ENCODE measurements around the gene ARMC2.
"Not testable (repeated sequence)": the region's sequence is repeated elsewhere in the genome, so short reads cannot be mapped to it uniquely, and the experiment has no call there.

The ARMC2 gene

DNA sequence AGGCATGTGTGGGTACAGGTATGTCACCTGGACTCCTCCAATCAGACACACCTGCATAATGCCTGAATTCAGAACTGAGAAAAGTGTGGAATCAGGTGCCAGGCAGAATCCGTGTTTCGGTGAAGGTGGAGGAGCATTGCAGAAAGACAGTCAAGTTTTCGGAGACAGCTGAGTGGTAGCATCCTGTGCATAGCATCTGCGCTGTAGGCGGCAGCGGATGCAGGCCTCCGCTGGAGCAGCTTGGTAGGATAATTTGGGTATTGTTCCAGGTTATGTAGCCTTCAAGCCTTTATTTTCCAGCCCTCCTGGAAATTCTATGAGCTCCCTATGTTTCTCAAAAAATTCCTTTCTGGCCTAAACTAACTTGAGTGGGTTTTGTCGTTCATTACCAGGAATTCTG is 15.5 kb upstream of the ARMC2 start:
- DNase-seq (ENCODE audit: low read depth), result no peak

DNA sequence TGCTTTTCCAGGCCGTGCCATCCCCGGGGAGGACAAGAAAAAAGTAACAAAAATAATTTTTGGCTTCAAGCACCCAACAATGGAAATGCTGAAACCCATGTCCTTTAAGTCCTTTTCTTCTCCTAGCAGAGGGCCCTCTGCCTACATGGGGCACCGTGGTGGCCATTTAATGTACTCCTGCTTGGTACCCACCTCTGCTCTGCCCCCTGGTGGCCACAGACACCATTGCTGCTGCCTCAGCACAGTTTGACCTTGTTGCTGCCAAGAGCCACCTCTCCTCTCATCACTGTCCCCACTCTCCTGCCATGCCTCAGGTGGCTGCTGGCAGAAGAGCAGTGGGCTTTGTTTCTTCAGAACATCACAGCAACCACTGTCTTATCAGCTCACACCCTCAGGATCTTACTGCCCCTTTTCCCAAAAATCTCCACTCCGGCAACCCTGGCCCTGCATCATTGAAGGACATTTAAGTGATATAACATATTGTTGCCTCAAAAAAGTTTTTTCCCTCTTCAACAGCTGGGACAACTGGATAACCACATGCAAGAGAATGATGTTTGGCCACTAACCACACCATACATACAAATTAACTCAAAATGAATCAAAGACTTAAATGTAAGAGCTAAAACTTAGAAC is 12.9 kb upstream of the ARMC2 start:
- peak; percentile 43 for DNase-seq (ENCODE audit: low read depth)

DNA sequence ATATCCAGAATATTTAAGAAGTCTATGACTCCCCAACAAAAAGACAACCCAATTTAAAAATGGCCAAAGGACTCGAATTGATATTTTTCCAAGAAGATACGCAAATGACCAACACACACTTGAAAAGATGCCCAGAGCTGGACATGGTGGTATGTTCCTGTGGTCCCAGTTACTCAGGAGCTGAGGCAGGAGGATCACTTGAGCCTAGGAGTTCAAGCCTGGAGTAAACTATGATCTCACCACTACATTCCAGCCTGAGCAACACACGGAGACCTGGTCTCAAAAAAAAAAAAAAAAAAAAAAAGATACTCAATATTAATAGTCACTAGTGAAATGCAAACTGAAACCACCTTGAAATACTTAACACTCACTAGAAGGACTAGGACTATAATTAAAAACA is 12.2 kb upstream of the ARMC2 start:
- no peak for DNase-seq (ENCODE audit: low read depth)

DNA sequence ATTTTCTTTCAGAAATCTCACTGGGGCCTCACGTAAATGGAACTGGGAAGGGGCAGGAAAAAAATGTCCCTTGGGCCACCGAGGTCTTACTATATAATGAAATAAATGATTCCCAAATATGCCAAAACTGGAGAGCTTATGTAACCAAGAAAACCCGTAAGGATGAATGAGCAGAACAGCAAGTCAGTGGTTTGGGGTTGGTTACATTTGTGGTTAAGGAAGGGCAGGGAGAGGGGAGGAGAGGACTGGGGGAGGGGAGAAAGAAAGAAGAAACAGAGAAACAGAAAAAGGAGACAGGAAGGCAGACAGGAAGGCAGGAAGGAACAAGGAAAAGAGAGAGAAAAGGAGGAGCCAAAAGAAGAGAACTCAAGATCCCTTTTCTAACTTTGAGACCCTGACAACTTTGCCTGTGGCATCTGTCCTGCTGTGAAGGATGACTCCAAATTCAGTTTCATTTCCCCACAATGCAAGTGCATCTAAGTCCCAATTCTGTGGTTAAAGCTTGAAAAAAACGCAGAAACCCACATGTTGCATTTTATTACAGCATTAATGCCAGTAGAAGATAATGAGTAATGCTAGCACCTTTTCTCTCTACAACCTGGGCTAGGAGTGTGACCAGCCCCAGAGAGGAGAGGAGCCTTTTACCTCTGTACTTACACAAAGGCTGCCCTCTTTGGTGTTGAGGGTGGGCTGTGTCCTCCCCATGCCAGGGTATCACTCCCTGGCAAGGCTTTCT is 10.8 kb upstream of the ARMC2 start:
- DNase-seq (ENCODE audit: low read depth), result no peak

DNA sequence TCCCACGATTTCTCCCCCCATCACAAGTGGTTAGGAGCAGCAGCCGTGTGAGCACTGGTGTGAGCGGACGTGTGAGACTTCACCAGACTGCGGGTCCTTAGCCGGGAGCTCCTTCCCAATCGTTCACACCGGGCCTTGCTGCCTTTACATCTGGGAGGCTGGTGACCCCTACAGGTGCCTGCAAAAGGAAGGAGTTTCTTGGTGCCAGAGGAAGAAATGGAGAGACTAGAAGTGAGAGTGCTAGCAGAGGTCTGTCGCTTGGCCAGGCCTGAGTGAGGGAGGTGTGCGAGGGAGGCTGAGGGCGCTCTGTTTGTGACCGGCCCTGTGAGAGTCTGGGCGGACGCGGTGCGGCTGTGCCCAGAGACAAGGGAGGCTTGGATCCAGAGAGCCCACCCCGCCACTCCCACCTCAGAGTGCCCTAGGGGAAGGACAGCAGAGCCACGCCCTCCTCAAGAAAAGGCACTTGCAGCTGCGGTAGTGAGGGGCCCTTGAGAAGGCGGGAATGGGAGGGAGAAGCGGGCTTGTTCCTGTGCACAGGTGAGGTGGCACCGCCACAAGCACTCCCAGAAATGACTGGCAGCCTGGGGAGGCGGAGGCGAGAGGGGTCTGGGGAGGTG is 10.0 kb upstream of the ARMC2 start:
- DNase-seq (ENCODE audit: low read depth), result no peak

DNA sequence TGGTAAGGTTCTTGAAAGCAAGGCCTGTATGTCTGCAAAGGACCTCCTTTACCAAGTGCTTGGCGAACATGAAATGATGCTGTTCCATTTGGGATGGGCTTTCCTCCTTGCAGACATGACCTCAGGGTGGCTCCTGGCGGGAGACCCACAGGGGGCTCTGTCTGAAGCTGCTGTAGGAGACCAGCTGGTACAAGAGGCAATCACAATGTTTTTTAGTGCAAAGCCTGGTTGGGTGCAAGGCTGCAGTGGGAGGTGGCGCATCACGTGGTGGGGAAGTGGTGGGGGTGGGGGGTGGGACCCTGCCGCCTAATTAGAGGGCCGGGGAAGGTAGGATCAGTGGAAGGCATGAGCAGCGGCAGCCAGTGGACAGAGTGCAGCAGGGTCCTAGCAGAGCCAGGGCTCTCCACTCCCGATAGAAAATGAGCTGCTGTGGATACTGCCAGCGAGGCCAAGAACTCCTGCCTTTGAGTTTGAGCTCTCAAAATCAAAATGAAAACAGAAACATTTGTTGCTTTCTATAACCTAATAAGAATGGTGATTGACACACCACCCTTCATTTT is 9.1 kb upstream of the ARMC2 start:
- DNase-seq (ENCODE audit: low read depth), result no peak

DNA sequence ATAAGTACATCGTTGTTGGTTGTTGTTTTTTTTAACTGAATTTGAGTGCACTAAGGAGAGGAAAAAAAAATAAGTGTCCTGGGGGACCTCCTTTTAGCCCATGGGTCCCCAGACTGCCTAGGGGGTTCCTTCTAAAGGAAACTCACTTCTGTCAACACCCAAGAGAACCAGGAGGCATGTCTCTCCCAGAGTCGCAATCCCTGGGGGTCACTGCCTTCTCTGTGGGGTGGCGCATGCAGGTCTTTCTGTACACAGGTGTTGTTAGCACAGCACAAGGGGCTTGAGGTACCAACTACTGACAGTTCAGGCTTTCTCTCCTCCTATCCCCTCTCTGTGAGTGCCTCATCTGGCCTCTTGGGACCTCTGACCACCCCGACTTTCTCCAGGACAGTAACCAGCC is 7.3 kb upstream of the ARMC2 start:
- no peak for DNase-seq (ENCODE audit: low read depth)

DNA sequence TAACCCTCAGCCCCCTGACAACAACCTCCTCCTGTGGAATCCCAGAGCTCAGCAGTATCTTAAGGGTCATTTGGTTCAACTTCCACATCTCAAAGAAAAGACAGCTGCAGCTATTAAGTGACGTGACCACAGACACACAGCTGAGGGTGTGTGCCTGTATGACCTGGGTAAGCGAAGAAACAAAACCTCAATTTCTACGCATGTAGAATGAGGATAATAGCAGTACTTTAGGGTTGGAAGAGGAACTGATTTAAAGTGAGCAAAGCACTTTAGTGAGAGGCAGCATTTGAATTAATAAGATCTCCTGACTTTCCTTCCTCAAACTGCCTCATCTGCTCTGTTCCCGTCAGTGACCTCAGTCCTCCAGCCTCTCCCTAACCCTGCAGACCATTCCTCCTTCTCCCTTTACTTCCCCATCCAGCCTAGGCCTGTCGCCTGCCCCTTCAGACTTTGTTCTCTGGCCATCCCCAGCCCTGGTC is 6.8 kb upstream of the ARMC2 start:
- DNase-seq (ENCODE audit: low read depth), result no peak

DNA sequence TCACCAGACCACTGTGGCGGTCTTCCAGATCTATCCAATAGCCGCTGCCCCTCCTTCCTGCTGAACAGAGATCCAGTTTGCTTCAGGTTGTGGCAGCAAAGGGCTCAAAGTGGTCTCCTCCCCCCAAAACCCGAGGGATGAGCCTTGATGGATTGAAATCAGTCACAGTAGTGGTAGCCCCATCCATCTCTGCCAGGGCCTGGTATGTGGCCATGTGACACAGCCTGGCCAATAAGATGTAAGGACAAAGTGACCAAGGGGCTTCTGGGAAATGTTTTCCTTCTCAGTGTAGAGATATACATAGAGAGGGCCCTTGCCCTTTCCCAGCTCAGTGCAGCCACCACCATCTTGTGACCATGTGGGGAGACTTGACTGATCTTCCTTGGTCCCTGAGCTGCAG is 4.1 kb upstream of the ARMC2 start:
- no peak for DNase-seq (ENCODE audit: low read depth)

DNA sequence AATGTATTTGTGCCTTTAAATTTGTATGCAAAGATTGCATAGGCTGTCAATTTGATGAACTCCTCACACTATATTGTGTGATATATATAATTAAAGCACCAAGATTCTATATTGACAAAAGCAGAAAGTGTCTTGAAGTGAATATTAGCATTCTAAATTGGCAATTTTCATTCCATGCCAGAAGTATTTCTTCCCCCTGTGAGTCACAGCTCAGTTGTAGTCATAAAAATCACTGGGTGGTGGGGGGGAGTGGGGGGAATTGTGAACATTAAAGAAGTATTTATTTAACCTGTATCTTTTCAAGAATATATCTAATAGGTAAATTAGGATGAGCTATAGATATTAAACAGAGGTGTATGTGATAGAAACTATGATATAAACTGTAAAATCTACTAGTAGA is 3.1 kb upstream of the ARMC2 start:
- DNase-seq (ENCODE audit: low read depth), result no peak

DNA sequence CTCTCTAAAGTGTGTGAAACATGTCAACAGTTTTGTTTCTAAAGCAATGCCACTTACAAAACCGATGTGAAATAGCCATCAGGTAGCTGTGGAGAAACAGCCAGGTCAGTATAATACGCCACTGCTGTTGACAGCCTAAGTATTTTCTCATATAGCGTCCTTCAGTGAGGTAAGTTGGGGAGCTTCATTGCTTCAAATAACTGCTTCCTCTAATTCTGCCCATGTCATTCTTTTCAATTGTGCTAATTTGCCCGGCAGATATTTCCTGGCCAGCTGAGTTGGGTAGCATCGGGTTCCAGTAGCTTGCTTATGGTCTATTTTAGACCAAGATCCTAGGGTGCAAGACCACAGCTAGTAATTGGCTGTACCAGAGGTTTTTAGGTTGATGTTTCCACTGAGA is 2.1 kb upstream of the ARMC2 start:
- no peak for DNase-seq (ENCODE audit: low read depth)

DNA sequence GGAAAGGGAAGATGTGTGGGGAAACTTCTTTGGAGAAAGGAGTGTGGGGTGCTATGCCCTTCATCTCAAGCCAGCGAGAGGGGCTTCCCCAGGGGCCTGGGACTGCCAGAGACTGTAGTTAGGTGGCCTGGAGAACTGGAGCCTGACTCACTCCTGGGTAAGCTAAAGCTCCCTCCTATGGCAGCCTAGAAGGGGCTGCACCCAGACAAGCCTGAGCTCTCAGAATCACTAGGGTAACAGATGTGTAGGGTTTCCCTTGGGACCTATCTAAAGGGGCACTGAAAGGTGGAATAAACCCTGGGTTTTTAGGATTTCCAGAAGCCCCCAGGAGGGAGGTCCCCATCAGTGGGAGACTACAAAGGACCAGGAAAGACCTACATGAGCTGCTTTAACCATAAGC is 1.6 kb upstream of the ARMC2 start:
- no peak for DNase-seq (ENCODE audit: low read depth)

DNA sequence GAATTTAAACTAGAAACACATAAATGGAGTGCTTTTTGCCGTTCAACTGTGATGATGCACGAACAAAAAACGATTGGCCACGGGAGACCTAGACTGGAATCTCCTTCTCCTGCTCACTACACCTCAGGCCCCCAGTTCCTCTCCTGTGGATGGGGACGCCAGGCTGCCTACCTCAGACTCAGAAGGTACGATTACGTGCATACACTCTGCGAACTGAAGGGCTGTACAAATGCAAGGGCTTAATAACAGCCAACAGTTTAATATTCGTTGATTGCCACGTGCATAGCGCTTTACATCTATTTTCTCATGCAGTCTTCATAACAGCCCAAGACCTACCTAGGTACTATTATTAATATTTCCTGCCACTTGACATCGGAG is 495 bp upstream of the ARMC2 start:
- DNase-seq (ENCODE audit: low read depth), result no peak

DNA sequence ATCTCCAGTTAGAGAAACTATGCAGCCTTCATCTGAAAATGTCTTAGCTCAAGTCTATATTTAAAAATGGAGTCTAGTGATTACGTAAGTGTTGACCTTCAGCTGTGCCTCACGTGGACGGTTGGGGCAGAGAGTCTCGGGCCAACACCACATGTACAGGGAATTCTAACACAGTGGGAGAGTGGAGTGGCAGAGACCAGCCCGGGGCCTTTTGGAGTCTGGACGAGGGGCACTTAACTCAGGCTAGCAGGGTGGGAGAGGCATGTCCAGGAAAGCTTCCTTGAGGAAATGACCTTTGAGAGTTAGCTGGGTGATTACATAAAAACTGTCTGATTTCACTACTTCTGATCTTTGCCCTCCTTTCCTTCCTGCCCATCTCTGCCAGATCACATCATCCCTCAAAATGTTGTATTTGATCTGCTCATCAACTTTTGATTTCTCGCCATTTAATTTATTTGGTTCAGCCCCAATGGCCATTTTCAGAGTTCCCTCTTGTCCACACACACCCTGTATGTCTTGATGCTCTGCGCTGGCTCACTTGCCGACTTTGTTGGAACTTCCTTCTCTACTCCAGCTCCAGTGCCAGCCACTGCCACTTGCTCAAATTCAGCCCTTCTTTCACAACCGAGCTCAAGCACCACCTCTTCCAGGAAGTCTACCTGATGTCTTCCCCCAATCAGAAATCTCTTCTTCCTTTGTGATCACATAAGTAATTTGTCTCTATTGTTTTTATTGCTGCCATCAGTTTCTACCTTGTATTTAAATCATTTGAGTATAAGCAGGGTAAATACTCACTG is 2.6 kb downstream of the ARMC2 start:
- DNase-seq (ENCODE audit: low read depth), result no peak

DNA sequence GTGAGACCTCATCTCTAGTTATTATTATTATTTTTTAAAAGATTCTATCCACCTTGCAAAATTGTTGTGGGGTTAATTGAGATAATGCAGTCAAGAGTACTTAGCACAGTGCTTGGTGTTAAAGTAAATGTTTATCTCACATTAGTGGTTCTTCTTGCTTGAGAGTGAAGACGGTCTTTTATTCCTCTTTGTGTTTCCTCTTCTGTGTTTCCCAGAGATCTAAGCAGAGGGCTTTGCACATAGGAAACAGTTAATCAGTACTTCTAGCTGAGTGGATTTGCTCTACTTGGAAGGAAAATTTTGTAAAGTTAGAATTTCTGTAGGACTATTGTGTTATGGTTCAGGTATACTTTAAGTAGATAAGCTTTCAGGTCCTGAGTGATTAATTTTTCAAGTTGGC is 3.5 kb downstream of the ARMC2 start:
- DNase-seq (ENCODE audit: low read depth), result no peak

DNA sequence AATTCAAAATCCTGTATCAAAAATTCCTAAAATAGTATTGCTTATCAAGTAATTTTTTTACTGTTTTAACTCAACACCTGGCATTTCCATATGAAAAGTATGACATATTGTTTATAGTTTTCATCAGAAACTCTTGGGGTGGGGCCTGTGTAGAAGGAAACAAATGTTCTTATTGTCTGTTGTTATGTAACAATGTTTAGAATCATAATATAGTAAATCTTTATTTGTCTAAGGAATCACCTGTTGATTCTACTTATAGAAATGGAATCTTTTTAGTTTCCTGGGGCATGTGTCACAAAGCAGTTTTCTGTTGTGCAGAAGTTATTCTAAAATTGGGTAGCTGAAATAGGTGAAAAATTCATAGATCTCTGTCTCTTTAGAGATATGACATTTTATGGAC is 4.9 kb downstream of the ARMC2 start:
- DNase-seq (ENCODE audit: low read depth), result no peak

DNA sequence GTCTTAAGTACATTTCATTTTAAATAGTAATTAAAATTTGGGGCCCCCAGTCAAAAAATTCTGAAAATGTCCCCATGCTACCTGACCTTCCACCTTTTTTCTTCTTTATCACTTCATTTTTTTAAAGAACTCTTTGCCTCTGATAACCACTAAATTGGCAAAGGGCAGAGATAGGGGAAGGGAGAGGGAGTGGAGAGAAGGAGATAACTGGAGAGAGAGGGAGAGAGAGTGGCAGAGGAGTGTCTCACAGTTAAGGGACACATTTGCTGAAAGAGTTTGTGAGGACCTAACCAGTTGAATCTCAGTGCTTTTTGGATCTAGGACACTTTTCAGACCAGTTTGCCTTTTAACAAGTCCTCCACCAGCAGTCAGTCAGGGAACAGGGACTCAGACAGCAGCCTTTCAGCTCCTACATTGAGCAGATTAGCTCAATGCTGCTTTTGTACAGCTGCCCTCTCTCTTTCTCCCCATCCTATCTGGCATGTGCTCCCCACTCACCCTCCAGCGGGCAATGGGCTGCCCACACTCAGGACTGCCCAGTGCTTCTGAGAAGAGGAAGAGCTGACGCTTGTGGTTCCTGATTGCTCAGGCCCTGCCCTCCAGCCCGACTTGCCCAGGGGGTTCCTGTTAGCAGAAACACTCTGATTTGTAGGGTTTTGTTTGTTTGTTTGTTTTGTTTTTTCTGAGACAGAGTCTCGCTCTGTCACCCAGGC is 14.4 kb downstream of the ARMC2 start:
- DNase-seq (ENCODE audit: low read depth), result no peak

DNA sequence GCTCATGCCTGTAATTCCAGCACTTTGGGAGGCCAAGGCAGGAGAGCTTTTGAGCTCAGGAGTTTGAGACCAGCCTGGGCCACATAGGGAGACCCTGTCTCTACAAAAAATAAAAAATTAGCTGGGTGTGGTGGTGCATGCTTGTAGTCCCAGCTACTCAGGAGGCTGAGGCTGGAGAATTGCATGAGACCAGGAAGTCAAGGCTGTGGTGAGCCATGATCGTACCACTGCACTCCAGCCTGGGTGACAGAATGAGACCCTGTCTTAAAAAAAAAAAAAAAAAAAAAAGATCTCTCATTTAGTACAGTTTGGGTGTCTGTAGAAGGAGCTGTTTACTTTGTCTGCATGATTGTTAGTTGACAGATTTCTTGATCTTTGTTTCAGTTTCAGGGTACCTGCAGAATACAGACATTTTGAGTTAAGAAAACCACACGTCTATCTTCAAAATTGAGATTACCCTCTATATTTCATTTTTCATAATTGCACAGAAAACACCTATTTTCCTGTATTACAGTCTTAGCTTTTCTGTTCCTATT is 17.6 kb downstream of the ARMC2 start:
- not testable (repeated sequence) for DNase-seq (ENCODE audit: low read depth)

DNA sequence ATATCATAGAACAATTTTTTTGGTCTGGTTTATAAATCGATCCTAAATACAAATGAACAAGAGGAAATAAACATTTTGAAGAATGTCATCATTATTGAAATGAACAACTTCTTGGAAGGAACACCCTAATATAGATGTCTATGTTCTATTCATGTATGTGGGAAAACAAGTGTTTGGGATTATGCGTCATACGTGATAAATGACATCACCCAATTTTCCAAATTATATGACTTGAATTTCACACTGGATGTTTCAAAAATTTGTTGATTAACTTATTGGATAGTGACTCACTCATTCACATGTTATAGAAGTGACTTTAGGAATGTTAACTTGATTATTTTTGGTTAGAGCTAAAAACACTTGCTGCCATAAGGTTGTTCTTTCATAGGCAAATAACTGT is 18.6 kb downstream of the ARMC2 start:
- no peak for DNase-seq (ENCODE audit: low read depth)

DNA sequence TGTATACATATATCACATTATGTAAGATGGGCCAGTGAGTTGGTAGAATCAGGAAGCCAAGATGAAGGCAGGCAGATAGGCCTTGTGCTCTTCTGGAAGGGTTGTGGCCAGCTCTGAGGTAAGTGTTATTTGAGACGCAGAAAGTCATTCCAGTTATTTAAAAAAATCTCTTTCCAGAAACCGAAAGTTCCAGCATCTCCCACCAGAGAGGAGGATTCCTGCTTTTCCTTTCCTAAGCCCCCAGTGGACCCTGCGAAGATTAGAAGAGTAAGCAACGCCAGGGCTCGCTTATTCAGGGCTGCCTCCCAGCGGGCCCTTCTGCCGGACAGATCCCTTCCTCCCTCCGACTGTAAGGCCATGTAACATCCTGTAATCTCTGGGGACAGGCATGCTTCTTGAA is 20.4 kb downstream of the ARMC2 start:
- DNase-seq (ENCODE audit: low read depth), result no peak

DNA sequence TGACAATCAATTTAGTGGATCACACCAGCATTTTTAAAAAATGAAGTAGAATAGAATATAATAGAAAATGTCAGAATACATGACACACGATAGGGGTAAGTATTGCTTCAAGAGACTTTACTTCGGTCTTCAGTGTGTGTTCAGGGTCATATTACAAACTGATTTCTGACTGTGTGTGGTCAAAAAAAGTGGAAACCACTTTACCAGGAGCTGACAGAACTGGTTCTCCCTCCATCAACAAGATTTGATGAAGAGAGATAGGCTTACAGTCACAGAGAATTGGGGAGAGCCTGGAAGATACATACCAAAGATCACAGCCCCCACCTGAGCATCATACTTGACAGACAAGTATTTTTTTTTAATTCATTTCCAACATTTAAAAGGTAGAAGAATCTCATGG is 21.7 kb downstream of the ARMC2 start:
- DNase-seq (ENCODE audit: low read depth), result no peak

DNA sequence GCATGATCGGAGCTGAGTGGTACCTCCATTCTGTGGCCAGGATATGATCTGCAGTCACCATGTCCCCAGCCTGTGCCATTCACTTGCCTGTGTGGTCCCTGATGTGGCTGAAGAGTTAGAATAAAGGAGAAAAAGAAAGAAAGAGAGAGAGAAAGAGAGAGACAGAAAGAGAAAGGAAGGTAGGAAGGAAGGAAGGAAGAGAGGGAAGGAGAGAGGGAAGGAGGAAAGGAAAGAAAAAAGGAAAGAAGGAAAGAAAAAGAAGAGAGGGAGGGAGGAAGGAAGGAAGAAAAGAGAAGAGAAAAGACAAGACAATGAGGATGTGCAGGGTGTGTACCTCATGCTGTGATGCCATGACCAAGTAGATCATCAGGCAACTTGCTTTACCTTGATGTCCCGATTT is 22.1 kb downstream of the ARMC2 start:
- no peak for DNase-seq (ENCODE audit: low read depth)
